IMR-90 (cell line): Measurements from ENCODE around the gene MGRN1. TPM values are rescaled to one million over a fixed set of nuclear protein-coding genes. Genes with fewer than 3 reads are reported as not detected.

ENCODE experiments used
- ATAC-seq: fragments of 200-7000 bp; cut with Tn5 transposase; 2 replicates; pipeline ENCODE4 v1.9.1; 2020; ENCODE audit warnings: low read depth, mild to moderate bottlenecking, moderate library complexity
- BruUV-seq: library from RNA; stranded (reverse); fragments of 400-500 nt; replicated peaks from 2 replicates; lab custom pipeline; 2021; lab: Mats Ljungman, UMichigan
- CTCF ChIA-PET: fragments of 300-600 bp; formaldehyde crosslinking; extraction: SDS; loops from one replicate; lab custom pipeline; 2021; ENCODE audit warnings: antibody characterized with exemption; lab: Yijun Ruan, JAX
- POLR2A ChIA-PET: fragments of 300-600 bp; sonication (Branson Sonifier 250); formaldehyde crosslinking; loops from one replicate; lab custom pipeline; 2022; ENCODE audit warnings: antibody characterized with exemption; ENCODE audit not compliant: unreplicated experiment; lab: Charles Lee
- DNase-seq: peaks from one replicate; pipeline ENCODE4 v3.0.0; 2013
- H2AFZ ChIP-seq: replicated peaks from 2 replicates; pipeline ENCODE3; 2013; ENCODE audit warnings: low read length, mild to moderate bottlenecking; ENCODE audit not compliant: poor library complexity
- H2AK5ac ChIP-seq: 2 replicates; pipeline ENCODE4 v1.6.1; 2013; ENCODE audit warnings: low read depth, low read length, inconsistent platforms
- H2AK9ac ChIP-seq: replicated peaks from 2 replicates; pipeline ENCODE3; 2013; ENCODE audit warnings: mild to moderate bottlenecking, low read depth, low read length, moderate library complexity; ENCODE audit not compliant: poor library complexity
- H2BK120ac ChIP-seq: 2 replicates; pipeline ENCODE4 v1.6.1; 2013; ENCODE audit warnings: low read depth, low read length, inconsistent platforms
- H2BK15ac ChIP-seq: 3 replicates; pipeline ENCODE4 v1.6.1; 2013; ENCODE audit warnings: low read depth, low read length, inconsistent platforms
- H2BK20ac ChIP-seq: 2 replicates; pipeline ENCODE4 v1.6.1; 2013; ENCODE audit warnings: low read depth, mild to moderate bottlenecking, inconsistent platforms, low read length, moderate library complexity
- H2BK5ac ChIP-seq: 2 replicates; pipeline ENCODE4 v1.6.1; 2013; ENCODE audit warnings: mild to moderate bottlenecking, low read depth, low read length, inconsistent platforms; ENCODE audit not compliant: poor library complexity, severe bottlenecking
- H3K14ac ChIP-seq: replicated peaks from 2 replicates; pipeline ENCODE4 v1.6.1; 2013; ENCODE audit warnings: low read depth, low read length, inconsistent platforms
- H3K18ac ChIP-seq: 2 replicates; pipeline ENCODE4 v1.6.1; 2013; ENCODE audit warnings: low read depth, low read length, control low read depth
- H3K23ac ChIP-seq: 2 replicates; pipeline ENCODE4 v1.6.1; 2013; ENCODE audit warnings: low read depth, low read length, inconsistent platforms
- H3K27ac ChIP-seq: 2 replicates; pipeline ENCODE4 v1.5.1; 2013; ENCODE audit warnings: mild to moderate bottlenecking, control low read depth, low read length; ENCODE audit not compliant: insufficient read depth
- H3K27me3 ChIP-seq: 2 replicates; pipeline ENCODE4 v1.6.1; 2013; ENCODE audit warnings: low read length; ENCODE audit not compliant: control insufficient read depth, insufficient read depth
- H3K36me3 ChIP-seq: 2 replicates; pipeline ENCODE4 v1.6.1; 2013; ENCODE audit warnings: low read length, mixed read lengths; ENCODE audit not compliant: control insufficient read depth, insufficient read depth
- H3K4ac ChIP-seq: 2 replicates; pipeline ENCODE4 v1.6.1; 2013; ENCODE audit warnings: low read depth, low read length, inconsistent platforms
- H3K4me1 ChIP-seq: 2 replicates; pipeline ENCODE4 v1.6.1; 2013; ENCODE audit warnings: low read length, mixed read lengths; ENCODE audit not compliant: control insufficient read depth, insufficient read depth
- H3K4me2 ChIP-seq: 2 replicates; pipeline ENCODE4 v1.6.1; 2013; ENCODE audit warnings: low read depth, mild to moderate bottlenecking, control low read depth, low read length, moderate library complexity
- H3K4me3 ChIP-seq: 2 replicates; pipeline ENCODE4 v1.5.1; 2013; ENCODE audit warnings: low read depth, mild to moderate bottlenecking, control low read depth, low read length, moderate library complexity; ENCODE audit not compliant: insufficient read depth
- H3K56ac ChIP-seq: 2 replicates; pipeline ENCODE4 v1.6.1; 2013; ENCODE audit warnings: low read length, inconsistent platforms; ENCODE audit not compliant: insufficient read depth; ENCODE audit errors: extremely low read depth
- H3K79me1 ChIP-seq, 2 experiments: 2 replicates each; pipeline ENCODE4 v1.6.1; 2013; ENCODE audit warnings: low read length in 2 of 2, inconsistent platforms in 1 of 2, low read depth in 1 of 2
- H3K9ac ChIP-seq: 2 replicates; pipeline ENCODE4 v1.6.1; 2013; ENCODE audit warnings: low read depth, low read length, control low read depth
- H3K9me1 ChIP-seq: 2 replicates; pipeline ENCODE4 v1.6.1; 2013; ENCODE audit warnings: low read length, inconsistent platforms; ENCODE audit not compliant: insufficient read depth
- H3K9me3 ChIP-seq: 2 replicates; pipeline ENCODE4 v1.6.1; 2013; ENCODE audit warnings: low read length; ENCODE audit not compliant: control insufficient read depth, insufficient read depth
- H4K20me1 ChIP-seq: 2 replicates; pipeline ENCODE4 v1.6.1; 2013; ENCODE audit warnings: low read length, inconsistent platforms; ENCODE audit not compliant: insufficient read depth
- H4K5ac ChIP-seq: 2 replicates; pipeline ENCODE4 v1.6.1; 2013; ENCODE audit warnings: mild to moderate bottlenecking, low read depth, low read length, control low read depth
- H4K8ac ChIP-seq, 2 experiments: 2 replicates each; pipeline ENCODE4 v1.6.1; 2013; ENCODE audit warnings: low read depth in 2 of 2, low read length in 2 of 2, control low read depth in 1 of 2, inconsistent platforms in 1 of 2
- H4K91ac ChIP-seq: 2 replicates; pipeline ENCODE4 v1.6.1; 2013; ENCODE audit warnings: low read depth, low read length, inconsistent platforms; ENCODE audit not compliant: insufficient read depth
- BHLHE40 ChIP-seq: fragments of 150-350 bp; IDR thresholded peaks from 2 replicates; pipeline ENCODE4 v1.6.1; 2016; ENCODE audit warnings: mild to moderate bottlenecking, low read depth, low read length
- CEBPB ChIP-seq: IDR thresholded peaks from 2 replicates; pipeline ENCODE4 v1.6.1; 2012; ENCODE audit warnings: low read depth, low read length, improper control_type of control experiment
- CHD1 ChIP-seq: IDR thresholded peaks from 2 replicates; pipeline ENCODE4 v1.6.1; 2012; ENCODE audit warnings: low read depth, low read length, improper control_type of control experiment
- CTCF ChIP-seq: conservative IDR thresholded peaks from 2 replicates; pipeline ENCODE4 v1.5.1; 2012; ENCODE audit warnings: mild to moderate bottlenecking, low read depth, low read length, improper control_type of control experiment
- FOS ChIP-seq: fragments of 150-350 bp; IDR thresholded peaks from 2 replicates; pipeline ENCODE4 v1.6.1; 2016; ENCODE audit warnings: low read depth, low read length
- MAZ ChIP-seq: IDR thresholded peaks from 2 replicates; pipeline ENCODE4 v1.6.1; 2012; ENCODE audit warnings: low read depth, mild to moderate bottlenecking, low read length, improper control_type of control experiment, moderate library complexity, borderline replicate concordance
- MXI1 ChIP-seq: IDR thresholded peaks from 2 replicates; pipeline ENCODE4 v1.6.1; 2012; ENCODE audit warnings: low read depth, mild to moderate bottlenecking, low read length, moderate library complexity, borderline replicate concordance
- NFE2L2 ChIP-seq: fragments of 150-350 bp; IDR thresholded peaks from 2 replicates; pipeline ENCODE4 v1.6.1; 2016; ENCODE audit warnings: low read depth, mild to moderate bottlenecking, low read length
- POLR2A ChIP-seq: IDR thresholded peaks from 2 replicates; pipeline ENCODE4 v1.6.1; 2012; ENCODE audit warnings: mild to moderate bottlenecking, low read depth, low read length
- RAD21 ChIP-seq: IDR thresholded peaks from 2 replicates; pipeline ENCODE4 v1.6.1; 2012; ENCODE audit warnings: low read length, improper control_type of control experiment
- RCOR1 ChIP-seq: IDR thresholded peaks from 2 replicates; pipeline ENCODE4 v1.6.1; 2012; ENCODE audit warnings: mild to moderate bottlenecking, low read length, improper control_type of control experiment; ENCODE audit not compliant: insufficient replicate concordance
- RFX5 ChIP-seq: IDR thresholded peaks from 2 replicates; pipeline ENCODE4 v1.8.0; 2012; ENCODE audit warnings: low read depth, mild to moderate bottlenecking, low read length, moderate library complexity
- SMC3 ChIP-seq: fragments of 150-350 bp; IDR thresholded peaks from 2 replicates; pipeline ENCODE4 v1.6.1; 2016; ENCODE audit warnings: low read depth, mild to moderate bottlenecking, antibody characterized with exemption, low read length, moderate library complexity
- whole genome bisulfite sequencing, 2 experiments: methylation state at CpG; one replicate each; pipeline versions ENCODE4 v1.1.5 to v1.1.7; 2013; ENCODE audit warnings: missing lambda C conversion rate in 2 of 2; ENCODE audit not compliant: insufficient read length in 1 of 2; ENCODE audit errors: extremely low coverage in 2 of 2; 5-methylcytosine and 5-hydroxymethylcytosine counted together
- dilution Hi-C: fragments of 300-500 bp; cut with HindIII; formaldehyde crosslinking; loops from one replicate; pipeline ENCODE4 v1.14.3; 2018; ENCODE audit warnings: low sequenced_read_pairs; ENCODE audit not compliant: unreplicated experiment
- in situ Hi-C: fragments of 300-500 bp; cut with MboI; formaldehyde crosslinking; loops from 3 replicates; pipeline ENCODE4 v1.14.3; 2019; ENCODE audit warnings: low sequenced_read_pairs, inconsistent platforms, mixed read lengths
- intact Hi-C: fragments of 100-400 bp; cut with micrococcal nuclease; formaldehyde crosslinking; loops from 2 replicates; pipeline ENCODE4 v1.10.0; 2022
- polyA plus RNA-seq, 3 experiments: library from polyadenylated mRNA; depleted of rRNA; stranded (reverse); fragments of >200 nt; gene quantifications; 2 replicates each; pipeline ENCODE4 v1.2.3, GENCODE V29; 2012; ENCODE audit warnings: low replicate concordance in 1 of 3
- total RNA-seq: library from RNA; depleted of rRNA; stranded (reverse); fragments of >200 nt; gene quantifications from 2 replicates; pipeline ENCODE4 v1.2.3, GENCODE V29; 2012
- TF ChIP-seq, protein P1 (sequence below): fragments of 150-350 bp; IDR thresholded peaks from 2 replicates; pipeline ENCODE4 v1.6.1; 2016; ENCODE audit warnings: low read depth, mild to moderate bottlenecking, low read length, moderate library complexity, borderline replicate concordance
- TF ChIP-seq, protein P2 (sequence below): fragments of 150-350 bp; IDR thresholded peaks from 2 replicates; pipeline ENCODE4 v1.6.1; 2017; ENCODE audit warnings: mild to moderate bottlenecking, antibody characterized with exemption, low read length, low read depth

The MGRN1 gene
- total and polyA plus RNA-seq, 2 of the 4 experiments (the other 2 are of a cell fraction), result 11.7 to 32.7 TPM

GRCh38 chr16:4698321-4699045 is 73.9 kb downstream of the MGRN1 start:
- Histone ChIP-seq H3K27ac (no peak overlapping the region), H3K4me2 (no peak overlapping the region), H4K20me1 (peaks cover 20% of the 10 kb centered on the region), H2AK9ac (no peak overlapping the region), H3K18ac (no peak overlapping the region), H3K36me3 (peaks cover 63% of the 10 kb centered on the region), H3K4me3 (no peak overlapping the region), H4K5ac (no peak overlapping the region), H3K9ac (no peak overlapping the region), H3K4me1 (peaks cover 4% of the 10 kb centered on the region; the same call in 1 of the 2 replicates), H4K91ac (no peak overlapping the region), H3K23ac (no peak overlapping the region), H3K4ac (no peak overlapping the region), H2BK15ac (no peak overlapping the region), H4K8ac (no peak overlapping the region), H2BK120ac (no peak overlapping the region), H3K14ac (no peak overlapping the region), H3K9me1 (0 out of 2 replicates have a peak, but pooled peaks cover 3% of the 10 kb centered on the region), H2AK5ac (no peak overlapping the region), H3K27me3 (no peaks in the 10 kb centered on the region), H2AFZ (no peak overlapping the region), H3K9me3 (no peaks in the 10 kb centered on the region), H2BK5ac (no peak overlapping the region), H3K56ac (no peak overlapping the region; the same call in 1 of the 2 replicates), H2BK20ac (no peak overlapping the region), H3K79me1 (peaks cover 0 to 26% of the 10 kb centered on the region in 2 experiments; a peak in 3 of 4 replicates)
- DNase-seq, result no peak
- ChIA-PET POLR2A (no interaction called here), CTCF (no interaction called here)
- 95% methylated on average over 24 of the region's 36 CpGs; no CpG with 5 or more reads in 1 of the 2 experiments for WGBS, 2 experiments
- dilution Hi-C loops (no loop called here), in situ Hi-C loops (no loop called here), intact Hi-C loops (no loop called here)
- no peak for ATAC-seq
- no TSS peak for BruUV-seq
- TF ChIP-seq SMC3, result no peak
- TF ChIP-seq CHD1, result no peak
- TF ChIP-seq NFE2L2, result no peak
- no peak for TF ChIP-seq CEBPB
- TF ChIP-seq RAD21, result no peak
- TF ChIP-seq MXI1, result no peak
- TF ChIP-seq FOS, result no peak
- TF ChIP-seq, protein P1, sequence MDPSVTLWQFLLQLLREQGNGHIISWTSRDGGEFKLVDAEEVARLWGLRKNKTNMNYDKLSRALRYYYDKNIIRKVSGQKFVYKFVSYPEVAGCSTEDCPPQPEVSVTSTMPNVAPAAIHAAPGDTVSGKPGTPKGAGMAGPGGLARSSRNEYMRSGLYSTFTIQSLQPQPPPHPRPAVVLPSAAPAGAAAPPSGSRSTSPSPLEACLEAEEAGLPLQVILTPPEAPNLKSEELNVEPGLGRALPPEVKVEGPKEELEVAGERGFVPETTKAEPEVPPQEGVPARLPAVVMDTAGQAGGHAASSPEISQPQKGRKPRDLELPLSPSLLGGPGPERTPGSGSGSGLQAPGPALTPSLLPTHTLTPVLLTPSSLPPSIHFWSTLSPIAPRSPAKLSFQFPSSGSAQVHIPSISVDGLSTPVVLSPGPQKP, result no peak
- no peak for TF ChIP-seq MAZ
- TF ChIP-seq RFX5, result no peak
- TF ChIP-seq RCOR1, result no peak
- TF ChIP-seq POLR2A, result no peak
- no peak for TF ChIP-seq CTCF
- no peak for TF ChIP-seq BHLHE40
- TF ChIP-seq, protein P2, sequence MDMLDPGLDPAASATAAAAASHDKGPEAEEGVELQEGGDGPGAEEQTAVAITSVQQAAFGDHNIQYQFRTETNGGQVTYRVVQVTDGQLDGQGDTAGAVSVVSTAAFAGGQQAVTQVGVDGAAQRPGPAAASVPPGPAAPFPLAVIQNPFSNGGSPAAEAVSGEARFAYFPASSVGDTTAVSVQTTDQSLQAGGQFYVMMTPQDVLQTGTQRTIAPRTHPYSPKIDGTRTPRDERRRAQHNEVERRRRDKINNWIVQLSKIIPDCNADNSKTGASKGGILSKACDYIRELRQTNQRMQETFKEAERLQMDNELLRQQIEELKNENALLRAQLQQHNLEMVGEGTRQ, result no peak
